ENCODE measurements around the gene MAML3. TPM values are rescaled to one million over a fixed set of nuclear protein-coding genes. Genes with fewer than 3 reads are reported as not detected.

Gene MAML3
- total RNA-seq, 1 experiment from 2014 or later, result 0.89 TPM

DNA sequence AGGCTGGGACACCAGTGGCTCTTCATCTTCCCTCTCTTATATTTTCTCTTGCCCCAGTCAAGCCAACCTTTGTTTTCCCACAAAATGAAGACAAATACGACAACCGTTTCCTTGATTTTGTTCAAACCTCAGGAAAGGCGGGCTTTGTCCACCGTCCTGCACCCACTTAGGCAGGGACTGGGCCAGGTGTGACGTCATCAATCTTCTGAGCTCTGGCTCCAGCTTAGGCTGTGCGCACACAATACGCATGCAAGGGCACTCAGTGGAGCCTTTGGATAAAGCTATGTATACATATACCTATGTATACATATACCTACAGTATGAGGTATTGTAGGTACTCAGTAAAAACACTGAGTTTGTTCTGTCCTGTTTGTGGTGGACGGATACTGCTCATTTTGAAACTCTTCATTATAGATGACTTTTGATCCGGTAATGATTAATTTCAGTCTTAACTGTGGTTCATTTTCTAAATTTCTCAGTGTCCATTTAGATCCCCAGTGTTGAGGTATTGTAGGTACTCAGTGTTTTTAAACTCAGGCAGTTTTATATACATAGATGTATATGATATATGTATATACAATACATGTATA, 293.5 kb downstream of the MAML3 start:
- Mint-ChIP-seq H3K4me1 (ENCODE audit: insufficient read depth, unreplicated experiment) (no peaks in the 10 kb centered on the region), H3K27me3 (ENCODE audit: insufficient read depth, unreplicated experiment) (no peaks in the 10 kb centered on the region), H3K9me3 (ENCODE audit: unreplicated experiment) (no peaks in the 10 kb centered on the region), H3K36me3 (ENCODE audit: insufficient read depth, unreplicated experiment) (no peaks in the 10 kb centered on the region), H3K27ac (ENCODE audit: low read depth, unreplicated experiment) (no peak overlapping the region), H3K4me3 (ENCODE audit: unreplicated experiment) (no peak overlapping the region)
- TF ChIP-seq, protein P1, sequence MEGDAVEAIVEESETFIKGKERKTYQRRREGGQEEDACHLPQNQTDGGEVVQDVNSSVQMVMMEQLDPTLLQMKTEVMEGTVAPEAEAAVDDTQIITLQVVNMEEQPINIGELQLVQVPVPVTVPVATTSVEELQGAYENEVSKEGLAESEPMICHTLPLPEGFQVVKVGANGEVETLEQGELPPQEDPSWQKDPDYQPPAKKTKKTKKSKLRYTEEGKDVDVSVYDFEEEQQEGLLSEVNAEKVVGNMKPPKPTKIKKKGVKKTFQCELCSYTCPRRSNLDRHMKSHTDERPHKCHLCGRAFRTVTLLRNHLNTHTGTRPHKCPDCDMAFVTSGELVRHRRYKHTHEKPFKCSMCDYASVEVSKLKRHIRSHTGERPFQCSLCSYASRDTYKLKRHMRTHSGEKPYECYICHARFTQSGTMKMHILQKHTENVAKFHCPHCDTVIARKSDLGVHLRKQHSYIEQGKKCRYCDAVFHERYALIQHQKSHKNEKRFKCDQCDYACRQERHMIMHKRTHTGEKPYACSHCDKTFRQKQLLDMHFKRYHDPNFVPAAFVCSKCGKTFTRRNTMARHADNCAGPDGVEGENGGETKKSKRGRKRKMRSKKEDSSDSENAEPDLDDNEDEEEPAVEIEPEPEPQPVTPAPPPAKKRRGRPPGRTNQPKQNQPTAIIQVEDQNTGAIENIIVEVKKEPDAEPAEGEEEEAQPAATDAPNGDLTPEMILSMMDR (IDR thresholded peaks at IDR 0.05; ENCODE audit: unreplicated experiment), result no peak
- no TSS peak for BruUV-seq (replicated peaks)
- no peak for DNase-seq (ENCODE audit: unreplicated experiment)
- intact Hi-C loops (cut with micrococcal nuclease), result no loop called here
- POLR2A ChIA-PET, result no interaction called here
- CTCF ChIA-PET, result interaction anchor here (0.6 to 1.0 kb wide), 2 partner anchors 195 to 996 kb away, joined by 3 read pairs; no protein-coding TSS in a partner anchor

DNA sequence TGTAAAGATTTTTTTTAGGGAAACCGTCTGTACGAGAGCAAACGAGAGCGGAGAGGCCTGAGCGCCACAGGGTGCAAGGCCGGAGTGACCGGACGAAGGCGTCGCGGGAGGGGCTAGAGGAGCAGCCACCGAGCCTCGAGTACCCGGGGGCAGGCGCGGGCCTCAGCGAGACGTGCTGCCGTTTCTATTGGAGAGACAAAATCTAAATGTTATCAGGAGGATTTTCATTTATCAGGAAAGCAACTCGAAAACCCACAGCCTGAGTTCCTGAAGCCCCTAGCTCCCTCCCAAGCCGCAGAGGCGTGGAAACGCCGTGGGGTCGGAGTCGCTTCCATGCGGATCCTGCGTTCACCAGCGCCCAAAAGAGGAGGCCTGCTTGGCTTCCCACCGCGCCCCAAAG, 294.1 kb downstream of the MAML3 start:
- CTCF ChIA-PET, result interaction anchor here (1.0 kb wide), 1 partner anchor 997 kb away, joined by 3 read pairs; no protein-coding TSS in a partner anchor
- TF ChIP-seq, protein P1 (IDR thresholded peaks at IDR 0.05; ENCODE audit: unreplicated experiment), result no peak
- BruUV-seq (replicated peaks), result no TSS peak
- POLR2A ChIA-PET, result no interaction called here
- no peak for DNase-seq (ENCODE audit: unreplicated experiment)
- H3K36me3 Mint-ChIP-seq (ENCODE audit: insufficient read depth, unreplicated experiment), result no peaks in the 10 kb centered on the region
- H3K27ac Mint-ChIP-seq (ENCODE audit: low read depth, unreplicated experiment), result no peak overlapping the region
- H3K4me3 Mint-ChIP-seq (ENCODE audit: unreplicated experiment), result no peak overlapping the region
- H3K4me1 Mint-ChIP-seq (ENCODE audit: insufficient read depth, unreplicated experiment), result no peaks in the 10 kb centered on the region
- H3K9me3 Mint-ChIP-seq (ENCODE audit: unreplicated experiment), result no peaks in the 10 kb centered on the region
- H3K27me3 Mint-ChIP-seq (ENCODE audit: insufficient read depth, unreplicated experiment), result no peaks in the 10 kb centered on the region
- intact Hi-C loops (cut with micrococcal nuclease), result no loop called here

DNA sequence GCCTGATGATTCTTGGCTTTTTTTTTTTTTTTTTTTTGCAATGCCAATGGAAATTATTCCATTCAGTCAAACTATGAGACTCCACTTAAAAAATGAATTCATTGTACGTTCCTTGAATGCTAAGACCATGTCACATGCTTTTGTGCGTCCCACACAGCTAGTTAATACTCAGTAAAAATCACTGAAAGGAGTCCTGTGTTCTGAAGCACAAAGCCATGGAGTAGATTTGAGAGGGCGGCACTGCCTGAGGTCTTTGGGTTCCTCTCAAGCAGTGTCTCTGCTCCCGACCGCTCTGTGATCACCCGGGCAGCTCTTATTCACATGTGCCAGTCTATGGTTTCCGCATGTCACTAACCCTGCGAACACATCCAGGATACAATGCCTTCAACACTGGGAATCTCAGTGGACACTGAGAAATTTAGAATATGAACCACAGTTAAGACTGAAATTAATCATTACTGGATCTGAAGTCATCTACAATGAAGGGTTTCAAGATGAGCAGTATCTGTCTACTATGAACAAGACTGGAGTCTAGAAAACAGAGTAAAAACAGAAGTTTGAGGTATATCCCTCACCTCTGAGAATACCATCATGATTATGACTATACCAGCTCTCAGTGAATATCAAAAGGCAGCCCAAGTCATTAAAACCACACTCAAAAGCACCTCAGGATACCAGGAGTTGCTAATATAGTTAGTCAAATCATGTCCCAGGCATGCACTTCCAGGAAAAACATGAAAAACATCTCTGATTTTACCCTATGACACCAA, 295.4 kb downstream of the MAML3 start:
- DNase-seq (ENCODE audit: unreplicated experiment), result no peak
- BruUV-seq (replicated peaks), result no TSS peak
- ChIA-PET CTCF (no interaction called here), POLR2A (no interaction called here)
- H3K9me3 Mint-ChIP-seq (ENCODE audit: unreplicated experiment), result no peaks in the 10 kb centered on the region
- no peaks in the 10 kb centered on the region for H3K4me1 Mint-ChIP-seq (ENCODE audit: insufficient read depth, unreplicated experiment)
- H3K27ac Mint-ChIP-seq (ENCODE audit: low read depth, unreplicated experiment), result no peak overlapping the region
- TF ChIP-seq, protein P1 (IDR thresholded peaks at IDR 0.05; ENCODE audit: unreplicated experiment), result no peak
- H3K36me3 Mint-ChIP-seq (ENCODE audit: insufficient read depth, unreplicated experiment), result no peaks in the 10 kb centered on the region
- intact Hi-C loops (cut with micrococcal nuclease), result no loop called here
- H3K27me3 Mint-ChIP-seq (ENCODE audit: insufficient read depth, unreplicated experiment), result no peaks in the 10 kb centered on the region
- no peak overlapping the region for H3K4me3 Mint-ChIP-seq (ENCODE audit: unreplicated experiment)

DNA sequence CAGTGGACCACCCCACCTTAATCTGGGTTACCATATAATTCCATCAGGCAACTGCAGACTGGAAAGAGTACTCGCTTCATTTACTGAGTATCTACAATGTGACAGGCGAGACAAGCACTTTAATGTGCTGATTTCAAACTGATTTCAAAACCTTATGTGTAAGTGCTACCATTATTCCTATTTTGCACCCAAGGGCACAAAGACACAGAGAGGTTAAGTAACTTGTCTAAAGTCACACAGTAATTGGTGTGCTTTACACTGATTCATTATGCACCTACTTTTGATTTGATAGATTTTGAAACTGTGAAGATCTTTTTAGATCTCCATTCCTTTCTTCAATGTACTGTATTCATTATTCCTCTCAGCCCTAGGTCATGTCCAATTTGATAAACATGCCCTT, 296.0 kb downstream of the MAML3 start:
- Mint-ChIP-seq H3K27me3 (ENCODE audit: insufficient read depth, unreplicated experiment) (no peaks in the 10 kb centered on the region), H3K4me1 (ENCODE audit: insufficient read depth, unreplicated experiment) (peaks cover 3% of the 10 kb centered on the region), H3K9me3 (ENCODE audit: unreplicated experiment) (no peaks in the 10 kb centered on the region), H3K4me3 (ENCODE audit: unreplicated experiment) (no peak overlapping the region), H3K27ac (ENCODE audit: low read depth, unreplicated experiment) (no peak overlapping the region), H3K36me3 (ENCODE audit: insufficient read depth, unreplicated experiment) (no peaks in the 10 kb centered on the region)
- BruUV-seq (replicated peaks), result no TSS peak
- TF ChIP-seq, protein P1 (IDR thresholded peaks at IDR 0.05; ENCODE audit: unreplicated experiment), result no peak
- ChIA-PET POLR2A (no interaction called here), CTCF (no interaction called here)
- intact Hi-C loops (cut with micrococcal nuclease), result no loop called here
- no peak for DNase-seq (ENCODE audit: unreplicated experiment)
